ENCODE measurements around the gene LNPEP.

- no peak for TF ChIP-seq EZH2phosphoT487 (IDR thresholded peaks at IDR 0.05; ENCODE audit: insufficient read depth, low read depth)
- no peak for TF ChIP-seq EZH2 (IDR thresholded peaks at IDR 0.05; ENCODE audit: insufficient read depth, poor library complexity, severe bottlenecking)
Observed at GRCh38 chr5:97019435-97020117, 83.7 kb downstream of the LNPEP start.

Data from GM23248 (cell line).